ENCODE measurements around the gene HOXB9.

Gene HOXB9

GRCh38 chr17:48574505-48575065 is 51.6 kb downstream of the HOXB9 start:
- in situ Hi-C loops (cut with MboI; ENCODE audit: low sequenced_read_pairs) = no loop called here

GRCh38 chr17:48571826-48572417 is 54.2 kb downstream of the HOXB9 start:
- in situ Hi-C loops (cut with MboI; ENCODE audit: low sequenced_read_pairs) = no loop called here
